HEK293 (cell line): ENCODE measurements around the gene PRKCE.

Experiments
- CTCF ChIA-PET: fragments of 350-600 bp; formaldehyde crosslinking; extraction: SDS; loops from one replicate; lab custom pipeline; 2021; ENCODE audit warnings: antibody characterized with exemption; lab: Yijun Ruan, JAX
- POLR2A ChIA-PET: fragments of 300-600 bp; formaldehyde crosslinking; extraction: SDS; loops from one replicate; lab custom pipeline; 2020; ENCODE audit warnings: antibody characterized with exemption, inconsistent platforms; lab: Yijun Ruan, JAX
- H3K27ac ChIP-seq: fragments of 200-500 bp; sonication (Bioruptor generic); 2 replicates; pipeline ENCODE4 v1.5.1; 2014; ENCODE audit warnings: low read depth, low read length, control low read depth, inconsistent platforms; ENCODE audit errors: extremely low read depth
- H3K36me3 ChIP-seq, 2 experiments: fragments of 200-500 bp in 1 of 2; sonication (Bioruptor generic) in 1 of 2; 1 replicate in 1 of 2; 2 replicates in 1 of 2; pipeline ENCODE4 v1.5.1; 2014 to 2017; ENCODE audit warnings: inconsistent platforms in 2 of 2, low read length in 2 of 2; ENCODE audit not compliant: control insufficient read depth in 2 of 2, insufficient read depth in 1 of 2
- H3K4me1 ChIP-seq: fragments of 200-500 bp; sonication (Bioruptor generic); 2 replicates; pipeline ENCODE4 v1.5.1; 2014; ENCODE audit warnings: mild to moderate bottlenecking, low read length, inconsistent platforms; ENCODE audit not compliant: control insufficient read depth, insufficient read depth
- H3K4me3 ChIP-seq: 2 replicates; pipeline ENCODE4 v1.5.1; 2011; ENCODE audit warnings: low read depth, mild to moderate bottlenecking, control low read depth, low read length, moderate library complexity
- H3K9me3 ChIP-seq: fragments of 200-500 bp; sonication (Bioruptor generic); 2 replicates; pipeline ENCODE4 v1.5.1; 2014; ENCODE audit warnings: low read depth, low read length, inconsistent platforms; ENCODE audit not compliant: control insufficient read depth, insufficient read depth
- AEBP2 ChIP-seq: fragments of 450-650 bp; formaldehyde crosslinking; IDR thresholded peaks from 2 replicates; pipeline ENCODE4 v1.5.1; 2016; ENCODE audit warnings: missing biosample characterization, missing genetic modification characterization, borderline replicate concordance
- GLI4 ChIP-seq: fragments of 450-650 bp; formaldehyde crosslinking; IDR thresholded peaks from 2 replicates; pipeline ENCODE4 v1.5.1; 2016; ENCODE audit warnings: missing biosample characterization, missing genetic modification characterization
- PBX3 ChIP-seq: sonication (generic); formaldehyde crosslinking; IDR thresholded peaks from 2 replicates; pipeline ENCODE4 v1.8.1; 2022; ENCODE audit warnings: mild to moderate bottlenecking, moderate library complexity, missing genetic modification reagents
- PRDM6 ChIP-seq: fragments of 450-650 bp; formaldehyde crosslinking; IDR thresholded peaks from 2 replicates; pipeline ENCODE4 v1.5.1; 2017; ENCODE audit warnings: missing biosample characterization, missing genetic modification characterization
- ZBTB10 ChIP-seq: fragments of 450-650 bp; formaldehyde crosslinking; IDR thresholded peaks from 2 replicates; pipeline ENCODE4 v1.5.1; 2016; ENCODE audit warnings: missing biosample characterization, missing genetic modification characterization
- ZNF23 ChIP-seq: fragments of 450-650 bp; formaldehyde crosslinking; IDR thresholded peaks from 2 replicates; pipeline ENCODE4 v1.5.1; 2016; ENCODE audit warnings: missing biosample characterization, missing genetic modification characterization, borderline replicate concordance
- ZNF26 ChIP-seq: fragments of 450-650 bp; formaldehyde crosslinking; IDR thresholded peaks from 2 replicates; pipeline ENCODE4 v1.5.1; 2016; ENCODE audit warnings: missing biosample characterization, missing genetic modification characterization
- ZNF335 ChIP-seq: fragments of 450-650 bp; formaldehyde crosslinking; conservative IDR thresholded peaks from 2 replicates; pipeline ENCODE4 v1.5.1; 2016; ENCODE audit warnings: missing biosample characterization, missing genetic modification characterization
- ZNF404 ChIP-seq: fragments of 450-650 bp; formaldehyde crosslinking; IDR thresholded peaks from 2 replicates; pipeline ENCODE4 v1.5.1; 2017; ENCODE audit warnings: missing biosample characterization, missing genetic modification characterization
- ZNF571 ChIP-seq: fragments of 450-650 bp; formaldehyde crosslinking; IDR thresholded peaks from 2 replicates; pipeline ENCODE4 v1.5.0; 2017; ENCODE audit warnings: missing biosample characterization, missing genetic modification characterization
- ZNF629 ChIP-seq: fragments of 450-650 bp; formaldehyde crosslinking; IDR thresholded peaks from 2 replicates; pipeline ENCODE4 v1.5.1; 2017; ENCODE audit warnings: missing biosample characterization, missing genetic modification characterization
- ZNF654 ChIP-seq: fragments of 450-650 bp; formaldehyde crosslinking; IDR thresholded peaks from 2 replicates; pipeline ENCODE4 v1.5.1; 2016; ENCODE audit warnings: low read depth, missing biosample characterization, missing genetic modification characterization
- ZNF677 ChIP-seq: fragments of 450-650 bp; IDR thresholded peaks from 2 replicates; pipeline ENCODE4 v1.5.0; 2018; ENCODE audit warnings: missing biosample characterization, mild to moderate bottlenecking, missing genetic modification characterization, moderate library complexity
- ZNF768 ChIP-seq: fragments of 450-650 bp; formaldehyde crosslinking; IDR thresholded peaks from 2 replicates; pipeline ENCODE4 v1.5.1; 2018; ENCODE audit warnings: missing biosample characterization, mild to moderate bottlenecking, missing genetic modification characterization
- ZNF776 ChIP-seq: fragments of 450-650 bp; formaldehyde crosslinking; IDR thresholded peaks from 2 replicates; pipeline ENCODE4 v1.5.0; 2017; ENCODE audit warnings: missing biosample characterization, missing genetic modification characterization, borderline replicate concordance

PRKCE gene

GRCh38 chr2:46181789-46182530 lies 530.5 kb downstream of the PRKCE start:
- TF ChIP-seq PBX3 (CRISPR knock-in tag) = no peak
- no peak for TF ChIP-seq GLI4 (tag by site-specific recombination)
- TF ChIP-seq ZNF629 = no peak
- TF ChIP-seq ZNF654 (tag by site-specific recombination) = no peak
- no peak for TF ChIP-seq ZBTB10 (tag by site-specific recombination)
- no peak for TF ChIP-seq ZNF335 (tag by site-specific recombination)
- no peak for TF ChIP-seq ZNF26 (tag by site-specific recombination)
- H3K27ac ChIP-seq = no peak overlapping the region
- peaks cover under 1% of the 10 kb centered on the region for H3K4me1 ChIP-seq
- POLR2A ChIA-PET = no interaction called here
- H3K36me3 ChIP-seq = no peaks in the 10 kb centered on the region
- H3K4me3 ChIP-seq = no peak overlapping the region
- CTCF ChIA-PET = no interaction called here
- H3K9me3 ChIP-seq = no peaks in the 10 kb centered on the region

- ChIA-PET POLR2A (no interaction called here), CTCF (interaction anchor here (0.6 kb wide), 1 partner anchor 472 kb away, joined by 3 read pairs; no protein-coding TSS in a partner anchor)
- Histone ChIP-seq H3K4me1 (peaks cover 5% of the 10 kb centered on the region), H3K36me3 (no peaks in the 10 kb centered on the region), H3K27ac (no peak overlapping the region), H3K9me3 (no peaks in the 10 kb centered on the region), H3K4me3 (no peak overlapping the region)
- no peak for TF ChIP-seq ZNF23 (tag by site-specific recombination)
- no peak for TF ChIP-seq ZNF677
- no peak for TF ChIP-seq ZNF571
- TF ChIP-seq ZNF768 (tag by site-specific recombination) = no peak
- TF ChIP-seq ZNF404 = no peak
- no peak for TF ChIP-seq ZNF776 (tag by site-specific recombination)
- no peak for TF ChIP-seq AEBP2
- TF ChIP-seq PRDM6 (tag by site-specific recombination) = no peak
Observed at GRCh38 chr2:46183426-46183825, 532.0 kb downstream of the PRKCE start.
